WTC11 (cell line): ENCODE data around the gene ESYT2. TPM values are rescaled to one million over a fixed set of nuclear protein-coding genes. Genes with fewer than 3 reads are reported as not detected.

Source experiments
- ATAC-seq: fragments of 200-7000 bp; cut with Tn5 transposase; 2 replicates; pipeline ENCODE4 v1.10.0; 2021; ENCODE audit warnings: mild to moderate bottlenecking, moderate library complexity
- CTCF ChIA-PET: fragments of 300-600 bp; sonication (Branson Sonifier 250); formaldehyde crosslinking; loops from one replicate; lab custom pipeline; 2021; ENCODE audit warnings: antibody characterized with exemption; lab: Charles Lee
- POLR2A ChIA-PET: fragments of 350-600 bp; sonication (Branson Sonifier 250); formaldehyde crosslinking; loops from one replicate; lab custom pipeline; 2021; ENCODE audit warnings: antibody characterized with exemption; lab: Charles Lee
- DNase-seq: peaks from one replicate; pipeline ENCODE4 v3.0.0; 2021; ENCODE audit warnings: low spot score
- H3K27ac Mint-ChIP-seq: 2 replicates; pipeline ENCODE4 v1.8.0; 2021; ENCODE audit warnings: mixed read lengths
- H3K27me3 Mint-ChIP-seq: 2 replicates; pipeline ENCODE4 v1.8.0; 2021; ENCODE audit warnings: low read depth, mild to moderate bottlenecking, moderate library complexity, mixed read lengths
- H3K36me3 Mint-ChIP-seq: 2 replicates; pipeline ENCODE4 v1.8.0; 2021; ENCODE audit warnings: mixed read lengths
- H3K4me1 Mint-ChIP-seq: 2 replicates; pipeline ENCODE4 v1.8.0; 2022; ENCODE audit warnings: mixed read lengths
- H3K4me3 Mint-ChIP-seq: 2 replicates; pipeline ENCODE4 v1.8.0; 2021; ENCODE audit warnings: mild to moderate bottlenecking, moderate library complexity, mixed read lengths
- H3K9me3 Mint-ChIP-seq: 2 replicates; pipeline ENCODE4 v1.8.0; 2021; ENCODE audit warnings: mixed read lengths
- ETV6 ChIP-seq: sonication (generic); formaldehyde crosslinking; IDR thresholded peaks from 2 replicates; pipeline ENCODE4 v1.8.1; 2022; ENCODE audit warnings: mild to moderate bottlenecking, missing genetic modification reagents
- FOXK1 ChIP-seq: sonication (generic); formaldehyde crosslinking; IDR thresholded peaks from 2 replicates; pipeline ENCODE4 v1.8.0; 2022; ENCODE audit warnings: mild to moderate bottlenecking, moderate library complexity, missing genetic modification reagents
- KAT7 ChIP-seq: sonication (generic); formaldehyde crosslinking; IDR thresholded peaks from 2 replicates; pipeline ENCODE4 v1.8.1; 2023; ENCODE audit warnings: missing genetic modification reagents, mild to moderate bottlenecking, borderline replicate concordance
- PRRX2 ChIP-seq: fragments of 250-450 bp; sonication (Bioruptor Pico); IDR thresholded peaks from 2 replicates; pipeline ENCODE4 v1.8.0; 2021; ENCODE audit warnings: mild to moderate bottlenecking
- RORB ChIP-seq: fragments of 250-450 bp; sonication (Bioruptor Pico); IDR thresholded peaks from 2 replicates; pipeline ENCODE4 v1.9.0; 2021; ENCODE audit warnings: mild to moderate bottlenecking
- SP1 ChIP-seq: sonication (generic); formaldehyde crosslinking; conservative IDR thresholded peaks from 2 replicates; pipeline ENCODE4 v1.8.1; 2022; ENCODE audit warnings: missing genetic modification reagents
- TP53 ChIP-seq: sonication (generic); formaldehyde crosslinking; IDR thresholded peaks from 2 replicates; pipeline ENCODE4 v1.8.1; 2023; ENCODE audit warnings: mild to moderate bottlenecking, missing genetic modification reagents
- ZNF138 ChIP-seq: sonication (generic); formaldehyde crosslinking; conservative IDR thresholded peaks from 2 replicates; pipeline ENCODE4 v1.8.1; 2022; ENCODE audit warnings: mild to moderate bottlenecking, moderate library complexity, missing genetic modification reagents
- total RNA-seq: library from RNA; stranded (reverse); gene quantifications from 3 replicates; pipeline ENCODE4 v1.2.3, GENCODE V29; 2021
- TF ChIP-seq, protein P1 (sequence below): sonication (generic); formaldehyde crosslinking; IDR thresholded peaks from 2 replicates; pipeline ENCODE4 v1.8.1; 2023; ENCODE audit warnings: mild to moderate bottlenecking, moderate library complexity, missing genetic modification reagents
- TF ChIP-seq, protein P2 (sequence below): sonication (generic); formaldehyde crosslinking; IDR thresholded peaks from 2 replicates; pipeline ENCODE4 v1.8.1; 2022; ENCODE audit warnings: mild to moderate bottlenecking, missing genetic modification reagents, moderate library complexity, borderline replicate concordance
- TF ChIP-seq, protein P3 (sequence below): sonication (generic); formaldehyde crosslinking; IDR thresholded peaks from 2 replicates; pipeline ENCODE4 v1.8.1; 2023; ENCODE audit warnings: mild to moderate bottlenecking, missing genetic modification reagents
- TF ChIP-seq, protein P4 (sequence below): sonication (generic); formaldehyde crosslinking; IDR thresholded peaks from 2 replicates; pipeline ENCODE4 v1.8.1; 2023; ENCODE audit warnings: mild to moderate bottlenecking, missing genetic modification reagents, borderline replicate concordance
- TF ChIP-seq, protein P5 (sequence below): sonication (generic); formaldehyde crosslinking; IDR thresholded peaks from 2 replicates; pipeline ENCODE4 v1.8.1; 2022; ENCODE audit warnings: mild to moderate bottlenecking, moderate library complexity, missing genetic modification reagents
- TF ChIP-seq, protein P6 (sequence below): fragments of 250-450 bp; sonication (Bioruptor Pico); IDR thresholded peaks from 2 replicates; pipeline ENCODE4 v1.8.0; 2021; ENCODE audit warnings: mild to moderate bottlenecking
- TF ChIP-seq, protein P7 (sequence below): sonication (generic); formaldehyde crosslinking; IDR thresholded peaks from 2 replicates; pipeline ENCODE4 v1.8.1; 2023; ENCODE audit warnings: mild to moderate bottlenecking, missing genetic modification reagents, moderate library complexity
- TF ChIP-seq, protein P8 (sequence below): fragments of 200-600 bp; IDR thresholded peaks from 2 replicates; pipeline ENCODE4 v1.8.0; 2022; ENCODE audit warnings: antibody characterized with exemption
- TF ChIP-seq, protein P9 (sequence below): sonication (generic); formaldehyde crosslinking; IDR thresholded peaks from 2 replicates; pipeline ENCODE4 v1.8.0; 2022; ENCODE audit warnings: mild to moderate bottlenecking, missing genetic modification reagents
- TF ChIP-seq, protein P10 (sequence below): sonication (generic); formaldehyde crosslinking; IDR thresholded peaks from 2 replicates; pipeline ENCODE4 v1.8.0; 2022; ENCODE audit warnings: mild to moderate bottlenecking, missing genetic modification reagents

Gene ESYT2
- total RNA-seq, 1 experiment from 2014 or later: 45.1 TPM

DNA sequence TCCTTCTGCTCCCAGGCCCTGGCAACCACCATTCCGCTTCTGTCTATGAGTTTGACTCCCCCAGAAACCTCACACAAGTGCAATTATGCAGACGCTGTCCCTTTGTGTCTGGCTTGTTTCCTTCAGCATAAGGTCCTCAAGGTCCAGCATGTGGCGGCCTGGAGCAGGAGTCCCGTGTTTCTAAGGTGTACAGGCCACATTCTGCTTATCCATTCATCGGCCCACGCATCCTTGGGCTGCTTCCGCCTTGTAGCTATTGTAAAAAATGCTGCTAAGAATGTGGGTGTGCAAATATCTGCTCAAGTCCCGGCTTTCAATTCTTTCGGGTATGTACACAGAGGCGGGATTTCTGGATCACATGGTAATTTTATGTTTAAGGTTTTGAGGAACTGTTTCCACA lies 38.2 kb downstream of the ESYT2 start (continued):
- TF ChIP-seq, protein P1, sequence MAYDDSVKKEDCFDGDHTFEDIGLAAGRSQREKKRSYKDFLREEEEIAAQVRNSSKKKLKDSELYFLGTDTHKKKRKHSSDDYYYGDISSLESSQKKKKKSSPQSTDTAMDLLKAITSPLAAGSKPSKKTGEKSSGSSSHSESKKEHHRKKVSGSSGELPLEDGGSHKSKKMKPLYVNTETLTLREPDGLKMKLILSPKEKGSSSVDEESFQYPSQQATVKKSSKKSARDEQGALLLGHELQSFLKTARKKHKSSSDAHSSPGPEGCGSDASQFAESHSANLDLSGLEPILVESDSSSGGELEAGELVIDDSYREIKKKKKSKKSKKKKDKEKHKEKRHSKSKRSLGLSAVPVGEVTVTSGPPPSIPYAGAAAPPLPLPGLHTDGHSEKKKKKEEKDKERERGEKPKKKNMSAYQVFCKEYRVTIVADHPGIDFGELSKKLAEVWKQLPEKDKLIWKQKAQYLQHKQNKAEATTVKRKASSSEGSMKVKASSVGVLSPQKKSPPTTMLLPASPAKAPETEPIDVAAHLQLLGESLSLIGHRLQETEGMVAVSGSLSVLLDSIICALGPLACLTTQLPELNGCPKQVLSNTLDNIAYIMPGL (CRISPR knock-in tag): no peak
- no peak for TF ChIP-seq RORB
- TF ChIP-seq, protein P2, sequence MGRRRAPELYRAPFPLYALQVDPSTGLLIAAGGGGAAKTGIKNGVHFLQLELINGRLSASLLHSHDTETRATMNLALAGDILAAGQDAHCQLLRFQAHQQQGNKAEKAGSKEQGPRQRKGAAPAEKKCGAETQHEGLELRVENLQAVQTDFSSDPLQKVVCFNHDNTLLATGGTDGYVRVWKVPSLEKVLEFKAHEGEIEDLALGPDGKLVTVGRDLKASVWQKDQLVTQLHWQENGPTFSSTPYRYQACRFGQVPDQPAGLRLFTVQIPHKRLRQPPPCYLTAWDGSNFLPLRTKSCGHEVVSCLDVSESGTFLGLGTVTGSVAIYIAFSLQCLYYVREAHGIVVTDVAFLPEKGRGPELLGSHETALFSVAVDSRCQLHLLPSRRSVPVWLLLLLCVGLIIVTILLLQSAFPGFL (CRISPR knock-in tag): no peak
- TF ChIP-seq KAT7 (CRISPR knock-in tag): no peak

DNA sequence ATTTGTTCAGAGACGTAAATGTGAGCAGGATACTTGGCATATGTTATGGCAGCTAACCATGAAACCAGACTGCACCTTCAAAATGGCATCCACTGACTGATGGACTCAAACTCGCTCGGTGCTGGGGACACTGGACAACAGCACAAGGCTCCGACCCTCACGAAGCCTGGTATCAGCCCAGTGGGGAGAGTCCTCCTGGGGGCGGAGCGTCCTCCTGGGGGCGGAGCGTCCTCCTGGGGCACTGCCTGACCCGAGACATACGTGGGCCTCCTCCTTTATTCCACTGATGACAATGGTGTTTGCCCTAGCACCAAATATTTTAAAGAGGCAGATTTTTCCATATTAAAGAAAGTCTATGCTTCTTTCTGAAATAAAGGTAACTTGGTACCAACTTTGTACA lies 39.5 kb downstream of the ESYT2 start:
- H3K4me3 Mint-ChIP-seq: no peak overlapping the region
- CTCF ChIA-PET: no interaction called here
- TF ChIP-seq RORB: no peak
- TF ChIP-seq PRRX2 (CRISPR knock-in tag): no peak
- no peaks in the 10 kb centered on the region for H3K27me3 Mint-ChIP-seq
- DNase-seq: no peak
- 0 out of 2 replicates have a peak, but pooled peaks have one; percentile 38 for ATAC-seq
- no peaks in the 10 kb centered on the region for H3K9me3 Mint-ChIP-seq
- peaks cover 2% of the 10 kb centered on the region; the same call in 1 of the 2 replicates for H3K4me1 Mint-ChIP-seq
- POLR2A ChIA-PET: no interaction called here
- H3K36me3 Mint-ChIP-seq: peaks cover 55% of the 10 kb centered on the region
- H3K27ac Mint-ChIP-seq: 0 out of 2 replicates have a peak overlapping the region, but pooled peaks have one; percentile 41

DNA sequence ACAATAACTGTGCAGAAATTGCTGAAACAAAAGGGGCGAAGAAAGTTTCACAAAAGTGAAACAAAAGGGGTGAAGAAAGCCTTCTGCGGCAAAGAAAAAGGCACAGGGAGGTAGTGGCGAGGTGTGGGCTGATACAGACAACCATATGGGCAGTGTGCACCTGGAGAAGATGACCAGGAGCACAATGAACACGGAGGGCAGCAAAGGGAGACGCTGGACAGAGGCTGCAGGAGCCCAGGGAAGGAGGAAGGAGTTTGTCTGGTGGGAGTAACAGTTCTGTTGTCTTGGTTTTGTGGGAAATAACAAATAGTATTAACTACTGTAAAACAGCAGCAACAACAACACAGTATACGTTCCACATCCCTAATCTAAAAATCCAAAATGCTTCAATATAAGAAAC lies 42.4 kb downstream of the ESYT2 start:
- DNase-seq: no peak
- POLR2A ChIA-PET: no interaction called here
- no peak for ATAC-seq
- peaks cover 39% of the 10 kb centered on the region for H3K36me3 Mint-ChIP-seq
- H3K27ac Mint-ChIP-seq: no peak overlapping the region
- H3K27me3 Mint-ChIP-seq: no peaks in the 10 kb centered on the region
- no peak overlapping the region for H3K4me3 Mint-ChIP-seq
- no peaks in the 10 kb centered on the region for H3K9me3 Mint-ChIP-seq
- CTCF ChIA-PET: no interaction called here
- H3K4me1 Mint-ChIP-seq: peaks cover 2% of the 10 kb centered on the region; the same call in 1 of the 2 replicates
- TF ChIP-seq, protein P3, sequence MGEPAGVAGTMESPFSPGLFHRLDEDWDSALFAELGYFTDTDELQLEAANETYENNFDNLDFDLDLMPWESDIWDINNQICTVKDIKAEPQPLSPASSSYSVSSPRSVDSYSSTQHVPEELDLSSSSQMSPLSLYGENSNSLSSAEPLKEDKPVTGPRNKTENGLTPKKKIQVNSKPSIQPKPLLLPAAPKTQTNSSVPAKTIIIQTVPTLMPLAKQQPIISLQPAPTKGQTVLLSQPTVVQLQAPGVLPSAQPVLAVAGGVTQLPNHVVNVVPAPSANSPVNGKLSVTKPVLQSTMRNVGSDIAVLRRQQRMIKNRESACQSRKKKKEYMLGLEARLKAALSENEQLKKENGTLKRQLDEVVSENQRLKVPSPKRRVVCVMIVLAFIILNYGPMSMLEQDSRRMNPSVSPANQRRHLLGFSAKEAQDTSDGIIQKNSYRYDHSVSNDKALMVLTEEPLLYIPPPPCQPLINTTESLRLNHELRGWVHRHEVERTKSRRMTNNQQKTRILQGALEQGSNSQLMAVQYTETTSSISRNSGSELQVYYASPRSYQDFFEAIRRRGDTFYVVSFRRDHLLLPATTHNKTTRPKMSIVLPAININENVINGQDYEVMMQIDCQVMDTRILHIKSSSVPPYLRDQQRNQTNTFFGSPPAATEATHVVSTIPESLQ (CRISPR knock-in tag): no peak
- TF ChIP-seq, protein P4, sequence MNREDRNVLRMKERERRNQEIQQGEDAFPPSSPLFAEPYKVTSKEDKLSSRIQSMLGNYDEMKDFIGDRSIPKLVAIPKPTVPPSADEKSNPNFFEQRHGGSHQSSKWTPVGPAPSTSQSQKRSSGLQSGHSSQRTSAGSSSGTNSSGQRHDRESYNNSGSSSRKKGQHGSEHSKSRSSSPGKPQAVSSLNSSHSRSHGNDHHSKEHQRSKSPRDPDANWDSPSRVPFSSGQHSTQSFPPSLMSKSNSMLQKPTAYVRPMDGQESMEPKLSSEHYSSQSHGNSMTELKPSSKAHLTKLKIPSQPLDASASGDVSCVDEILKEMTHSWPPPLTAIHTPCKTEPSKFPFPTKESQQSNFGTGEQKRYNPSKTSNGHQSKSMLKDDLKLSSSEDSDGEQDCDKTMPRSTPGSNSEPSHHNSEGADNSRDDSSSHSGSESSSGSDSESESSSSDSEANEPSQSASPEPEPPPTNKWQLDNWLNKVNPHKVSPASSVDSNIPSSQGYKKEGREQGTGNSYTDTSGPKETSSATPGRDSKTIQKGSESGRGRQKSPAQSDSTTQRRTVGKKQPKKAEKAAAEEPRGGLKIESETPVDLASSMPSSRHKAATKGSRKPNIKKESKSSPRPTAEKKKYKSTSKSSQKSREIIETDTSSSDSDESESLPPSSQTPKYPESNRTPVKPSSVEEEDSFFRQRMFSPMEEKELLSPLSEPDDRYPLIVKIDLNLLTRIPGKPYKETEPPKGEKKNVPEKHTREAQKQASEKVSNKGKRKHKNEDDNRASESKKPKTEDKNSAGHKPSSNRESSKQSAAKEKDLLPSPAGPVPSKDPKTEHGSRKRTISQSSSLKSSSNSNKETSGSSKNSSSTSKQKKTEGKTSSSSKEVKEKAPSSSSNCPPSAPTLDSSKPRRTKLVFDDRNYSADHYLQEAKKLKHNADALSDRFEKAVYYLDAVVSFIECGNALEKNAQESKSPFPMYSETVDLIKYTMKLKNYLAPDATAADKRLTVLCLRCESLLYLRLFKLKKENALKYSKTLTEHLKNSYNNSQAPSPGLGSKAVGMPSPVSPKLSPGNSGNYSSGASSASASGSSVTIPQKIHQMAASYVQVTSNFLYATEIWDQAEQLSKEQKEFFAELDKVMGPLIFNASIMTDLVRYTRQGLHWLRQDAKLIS (CRISPR knock-in tag): no peak
- no peak for TF ChIP-seq SP1 (CRISPR knock-in tag)
- TF ChIP-seq, protein P5, sequence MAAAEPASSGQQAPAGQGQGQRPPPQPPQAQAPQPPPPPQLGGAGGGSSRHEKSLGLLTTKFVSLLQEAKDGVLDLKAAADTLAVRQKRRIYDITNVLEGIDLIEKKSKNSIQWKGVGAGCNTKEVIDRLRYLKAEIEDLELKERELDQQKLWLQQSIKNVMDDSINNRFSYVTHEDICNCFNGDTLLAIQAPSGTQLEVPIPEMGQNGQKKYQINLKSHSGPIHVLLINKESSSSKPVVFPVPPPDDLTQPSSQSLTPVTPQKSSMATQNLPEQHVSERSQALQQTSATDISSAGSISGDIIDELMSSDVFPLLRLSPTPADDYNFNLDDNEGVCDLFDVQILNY (CRISPR knock-in tag): no peak
- no peak for TF ChIP-seq ZNF138 (CRISPR knock-in tag)
- TF ChIP-seq, protein P6, sequence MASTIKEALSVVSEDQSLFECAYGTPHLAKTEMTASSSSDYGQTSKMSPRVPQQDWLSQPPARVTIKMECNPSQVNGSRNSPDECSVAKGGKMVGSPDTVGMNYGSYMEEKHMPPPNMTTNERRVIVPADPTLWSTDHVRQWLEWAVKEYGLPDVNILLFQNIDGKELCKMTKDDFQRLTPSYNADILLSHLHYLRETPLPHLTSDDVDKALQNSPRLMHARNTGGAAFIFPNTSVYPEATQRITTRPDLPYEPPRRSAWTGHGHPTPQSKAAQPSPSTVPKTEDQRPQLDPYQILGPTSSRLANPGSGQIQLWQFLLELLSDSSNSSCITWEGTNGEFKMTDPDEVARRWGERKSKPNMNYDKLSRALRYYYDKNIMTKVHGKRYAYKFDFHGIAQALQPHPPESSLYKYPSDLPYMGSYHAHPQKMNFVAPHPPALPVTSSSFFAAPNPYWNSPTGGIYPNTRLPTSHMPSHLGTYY (CRISPR knock-in tag): no peak
- TF ChIP-seq, protein P7, sequence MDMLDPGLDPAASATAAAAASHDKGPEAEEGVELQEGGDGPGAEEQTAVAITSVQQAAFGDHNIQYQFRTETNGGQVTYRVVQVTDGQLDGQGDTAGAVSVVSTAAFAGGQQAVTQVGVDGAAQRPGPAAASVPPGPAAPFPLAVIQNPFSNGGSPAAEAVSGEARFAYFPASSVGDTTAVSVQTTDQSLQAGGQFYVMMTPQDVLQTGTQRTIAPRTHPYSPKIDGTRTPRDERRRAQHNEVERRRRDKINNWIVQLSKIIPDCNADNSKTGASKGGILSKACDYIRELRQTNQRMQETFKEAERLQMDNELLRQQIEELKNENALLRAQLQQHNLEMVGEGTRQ: no peak
- TF ChIP-seq FOXK1 (CRISPR knock-in tag): no peak
- no peak for TF ChIP-seq TP53 (CRISPR knock-in tag)
- TF ChIP-seq, protein P8, sequence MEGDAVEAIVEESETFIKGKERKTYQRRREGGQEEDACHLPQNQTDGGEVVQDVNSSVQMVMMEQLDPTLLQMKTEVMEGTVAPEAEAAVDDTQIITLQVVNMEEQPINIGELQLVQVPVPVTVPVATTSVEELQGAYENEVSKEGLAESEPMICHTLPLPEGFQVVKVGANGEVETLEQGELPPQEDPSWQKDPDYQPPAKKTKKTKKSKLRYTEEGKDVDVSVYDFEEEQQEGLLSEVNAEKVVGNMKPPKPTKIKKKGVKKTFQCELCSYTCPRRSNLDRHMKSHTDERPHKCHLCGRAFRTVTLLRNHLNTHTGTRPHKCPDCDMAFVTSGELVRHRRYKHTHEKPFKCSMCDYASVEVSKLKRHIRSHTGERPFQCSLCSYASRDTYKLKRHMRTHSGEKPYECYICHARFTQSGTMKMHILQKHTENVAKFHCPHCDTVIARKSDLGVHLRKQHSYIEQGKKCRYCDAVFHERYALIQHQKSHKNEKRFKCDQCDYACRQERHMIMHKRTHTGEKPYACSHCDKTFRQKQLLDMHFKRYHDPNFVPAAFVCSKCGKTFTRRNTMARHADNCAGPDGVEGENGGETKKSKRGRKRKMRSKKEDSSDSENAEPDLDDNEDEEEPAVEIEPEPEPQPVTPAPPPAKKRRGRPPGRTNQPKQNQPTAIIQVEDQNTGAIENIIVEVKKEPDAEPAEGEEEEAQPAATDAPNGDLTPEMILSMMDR: no peak
- TF ChIP-seq, protein P9, sequence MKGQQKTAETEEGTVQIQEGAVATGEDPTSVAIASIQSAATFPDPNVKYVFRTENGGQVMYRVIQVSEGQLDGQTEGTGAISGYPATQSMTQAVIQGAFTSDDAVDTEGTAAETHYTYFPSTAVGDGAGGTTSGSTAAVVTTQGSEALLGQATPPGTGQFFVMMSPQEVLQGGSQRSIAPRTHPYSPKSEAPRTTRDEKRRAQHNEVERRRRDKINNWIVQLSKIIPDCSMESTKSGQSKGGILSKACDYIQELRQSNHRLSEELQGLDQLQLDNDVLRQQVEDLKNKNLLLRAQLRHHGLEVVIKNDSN (CRISPR knock-in tag): no peak
- TF ChIP-seq ETV6 (CRISPR knock-in tag): no peak
- TF ChIP-seq, protein P10, sequence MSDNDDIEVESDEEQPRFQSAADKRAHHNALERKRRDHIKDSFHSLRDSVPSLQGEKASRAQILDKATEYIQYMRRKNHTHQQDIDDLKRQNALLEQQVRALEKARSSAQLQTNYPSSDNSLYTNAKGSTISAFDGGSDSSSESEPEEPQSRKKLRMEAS (CRISPR knock-in tag): no peak
